IMR-90 (cell line): Measurements from ENCODE around the gene KLK8. TPM values are rescaled to one million over a fixed set of nuclear protein-coding genes. Genes with fewer than 3 reads are reported as not detected.

Source experiments
- ATAC-seq: fragments of 200-7000 bp; cut with Tn5 transposase; 2 replicates; pipeline ENCODE4 v1.9.1; 2020; ENCODE audit warnings: low read depth, mild to moderate bottlenecking, moderate library complexity
- BruUV-seq: library from RNA; stranded (reverse); fragments of 400-500 nt; replicated peaks from 2 replicates; lab custom pipeline; 2021; lab: Mats Ljungman, UMichigan
- CTCF ChIA-PET: fragments of 300-600 bp; formaldehyde crosslinking; extraction: SDS; loops from one replicate; lab custom pipeline; 2021; ENCODE audit warnings: antibody characterized with exemption; lab: Yijun Ruan, JAX
- POLR2A ChIA-PET: fragments of 300-600 bp; sonication (Branson Sonifier 250); formaldehyde crosslinking; loops from one replicate; lab custom pipeline; 2022; ENCODE audit warnings: antibody characterized with exemption; ENCODE audit not compliant: unreplicated experiment; lab: Charles Lee
- DNase-seq: peaks from one replicate; pipeline ENCODE4 v3.0.0; 2013
- H2AFZ ChIP-seq: replicated peaks from 2 replicates; pipeline ENCODE3; 2013; ENCODE audit warnings: low read length, mild to moderate bottlenecking; ENCODE audit not compliant: poor library complexity
- H2AK5ac ChIP-seq: 2 replicates; pipeline ENCODE4 v1.6.1; 2013; ENCODE audit warnings: low read depth, low read length, inconsistent platforms
- H2AK9ac ChIP-seq: replicated peaks from 2 replicates; pipeline ENCODE3; 2013; ENCODE audit warnings: mild to moderate bottlenecking, low read depth, low read length, moderate library complexity; ENCODE audit not compliant: poor library complexity
- H2BK120ac ChIP-seq: 2 replicates; pipeline ENCODE4 v1.6.1; 2013; ENCODE audit warnings: low read depth, low read length, inconsistent platforms
- H2BK15ac ChIP-seq: 3 replicates; pipeline ENCODE4 v1.6.1; 2013; ENCODE audit warnings: low read depth, low read length, inconsistent platforms
- H2BK20ac ChIP-seq: 2 replicates; pipeline ENCODE4 v1.6.1; 2013; ENCODE audit warnings: low read depth, mild to moderate bottlenecking, inconsistent platforms, low read length, moderate library complexity
- H2BK5ac ChIP-seq: 2 replicates; pipeline ENCODE4 v1.6.1; 2013; ENCODE audit warnings: mild to moderate bottlenecking, low read depth, low read length, inconsistent platforms; ENCODE audit not compliant: poor library complexity, severe bottlenecking
- H3K14ac ChIP-seq: replicated peaks from 2 replicates; pipeline ENCODE4 v1.6.1; 2013; ENCODE audit warnings: low read depth, low read length, inconsistent platforms
- H3K18ac ChIP-seq: 2 replicates; pipeline ENCODE4 v1.6.1; 2013; ENCODE audit warnings: low read depth, low read length, control low read depth
- H3K23ac ChIP-seq: 2 replicates; pipeline ENCODE4 v1.6.1; 2013; ENCODE audit warnings: low read depth, low read length, inconsistent platforms
- H3K27ac ChIP-seq: 2 replicates; pipeline ENCODE4 v1.5.1; 2013; ENCODE audit warnings: mild to moderate bottlenecking, control low read depth, low read length; ENCODE audit not compliant: insufficient read depth
- H3K27me3 ChIP-seq: 2 replicates; pipeline ENCODE4 v1.6.1; 2013; ENCODE audit warnings: low read length; ENCODE audit not compliant: control insufficient read depth, insufficient read depth
- H3K36me3 ChIP-seq: 2 replicates; pipeline ENCODE4 v1.6.1; 2013; ENCODE audit warnings: low read length, mixed read lengths; ENCODE audit not compliant: control insufficient read depth, insufficient read depth
- H3K4ac ChIP-seq: 2 replicates; pipeline ENCODE4 v1.6.1; 2013; ENCODE audit warnings: low read depth, low read length, inconsistent platforms
- H3K4me1 ChIP-seq: 2 replicates; pipeline ENCODE4 v1.6.1; 2013; ENCODE audit warnings: low read length, mixed read lengths; ENCODE audit not compliant: control insufficient read depth, insufficient read depth
- H3K4me2 ChIP-seq: 2 replicates; pipeline ENCODE4 v1.6.1; 2013; ENCODE audit warnings: low read depth, mild to moderate bottlenecking, control low read depth, low read length, moderate library complexity
- H3K4me3 ChIP-seq: 2 replicates; pipeline ENCODE4 v1.5.1; 2013; ENCODE audit warnings: low read depth, mild to moderate bottlenecking, control low read depth, low read length, moderate library complexity; ENCODE audit not compliant: insufficient read depth
- H3K56ac ChIP-seq: 2 replicates; pipeline ENCODE4 v1.6.1; 2013; ENCODE audit warnings: low read length, inconsistent platforms; ENCODE audit not compliant: insufficient read depth; ENCODE audit errors: extremely low read depth
- H3K79me1 ChIP-seq, 2 experiments: 2 replicates each; pipeline ENCODE4 v1.6.1; 2013; ENCODE audit warnings: low read length in 2 of 2, inconsistent platforms in 1 of 2, low read depth in 1 of 2
- H3K9ac ChIP-seq: 2 replicates; pipeline ENCODE4 v1.6.1; 2013; ENCODE audit warnings: low read depth, low read length, control low read depth
- H3K9me1 ChIP-seq: 2 replicates; pipeline ENCODE4 v1.6.1; 2013; ENCODE audit warnings: low read length, inconsistent platforms; ENCODE audit not compliant: insufficient read depth
- H3K9me3 ChIP-seq: 2 replicates; pipeline ENCODE4 v1.6.1; 2013; ENCODE audit warnings: low read length; ENCODE audit not compliant: control insufficient read depth, insufficient read depth
- H4K20me1 ChIP-seq: 2 replicates; pipeline ENCODE4 v1.6.1; 2013; ENCODE audit warnings: low read length, inconsistent platforms; ENCODE audit not compliant: insufficient read depth
- H4K5ac ChIP-seq: 2 replicates; pipeline ENCODE4 v1.6.1; 2013; ENCODE audit warnings: mild to moderate bottlenecking, low read depth, low read length, control low read depth
- H4K8ac ChIP-seq, 2 experiments: 2 replicates each; pipeline ENCODE4 v1.6.1; 2013; ENCODE audit warnings: low read depth in 2 of 2, low read length in 2 of 2, control low read depth in 1 of 2, inconsistent platforms in 1 of 2
- H4K91ac ChIP-seq: 2 replicates; pipeline ENCODE4 v1.6.1; 2013; ENCODE audit warnings: low read depth, low read length, inconsistent platforms; ENCODE audit not compliant: insufficient read depth
- CHD1 ChIP-seq: IDR thresholded peaks from 2 replicates; pipeline ENCODE4 v1.6.1; 2012; ENCODE audit warnings: low read depth, low read length, improper control_type of control experiment
- CTCF ChIP-seq: conservative IDR thresholded peaks from 2 replicates; pipeline ENCODE4 v1.5.1; 2012; ENCODE audit warnings: mild to moderate bottlenecking, low read depth, low read length, improper control_type of control experiment
- ELK1 ChIP-seq: fragments of 150-350 bp; IDR thresholded peaks from 2 replicates; pipeline ENCODE4 v1.6.1; 2016; ENCODE audit warnings: low read depth, mild to moderate bottlenecking, low read length, moderate library complexity, borderline replicate concordance
- FOS ChIP-seq: fragments of 150-350 bp; IDR thresholded peaks from 2 replicates; pipeline ENCODE4 v1.6.1; 2016; ENCODE audit warnings: low read depth, low read length
- MAFK ChIP-seq: IDR thresholded peaks from 2 replicates; pipeline ENCODE4 v1.6.1; 2012; ENCODE audit warnings: low read depth, low read length, improper control_type of control experiment
- MAZ ChIP-seq: IDR thresholded peaks from 2 replicates; pipeline ENCODE4 v1.6.1; 2012; ENCODE audit warnings: low read depth, mild to moderate bottlenecking, low read length, improper control_type of control experiment, moderate library complexity, borderline replicate concordance
- MXI1 ChIP-seq: IDR thresholded peaks from 2 replicates; pipeline ENCODE4 v1.6.1; 2012; ENCODE audit warnings: low read depth, mild to moderate bottlenecking, low read length, moderate library complexity, borderline replicate concordance
- NFE2L2 ChIP-seq: fragments of 150-350 bp; IDR thresholded peaks from 2 replicates; pipeline ENCODE4 v1.6.1; 2016; ENCODE audit warnings: low read depth, mild to moderate bottlenecking, low read length
- POLR2A ChIP-seq: IDR thresholded peaks from 2 replicates; pipeline ENCODE4 v1.6.1; 2012; ENCODE audit warnings: mild to moderate bottlenecking, low read depth, low read length
- RAD21 ChIP-seq: IDR thresholded peaks from 2 replicates; pipeline ENCODE4 v1.6.1; 2012; ENCODE audit warnings: low read length, improper control_type of control experiment
- RCOR1 ChIP-seq: IDR thresholded peaks from 2 replicates; pipeline ENCODE4 v1.6.1; 2012; ENCODE audit warnings: mild to moderate bottlenecking, low read length, improper control_type of control experiment; ENCODE audit not compliant: insufficient replicate concordance
- WGBS, 2 experiments: methylation state at CpG; one replicate each; pipeline versions ENCODE4 v1.1.5 to v1.1.7; 2013; ENCODE audit warnings: missing lambda C conversion rate in 2 of 2; ENCODE audit not compliant: insufficient read length in 1 of 2; ENCODE audit errors: extremely low coverage in 2 of 2; 5-methylcytosine and 5-hydroxymethylcytosine counted together
- dilution Hi-C: fragments of 300-500 bp; cut with HindIII; formaldehyde crosslinking; loops from one replicate; pipeline ENCODE4 v1.14.3; 2018; ENCODE audit warnings: low sequenced_read_pairs; ENCODE audit not compliant: unreplicated experiment
- in situ Hi-C: fragments of 300-500 bp; cut with MboI; formaldehyde crosslinking; loops from 3 replicates; pipeline ENCODE4 v1.14.3; 2019; ENCODE audit warnings: low sequenced_read_pairs, inconsistent platforms, mixed read lengths
- intact Hi-C: fragments of 100-400 bp; cut with micrococcal nuclease; formaldehyde crosslinking; loops from 2 replicates; pipeline ENCODE4 v1.10.0; 2022
- polyA plus RNA-seq, 3 experiments: library from polyadenylated mRNA; depleted of rRNA; stranded (reverse); fragments of >200 nt; gene quantifications; 2 replicates each; pipeline ENCODE4 v1.2.3, GENCODE V29; 2012; ENCODE audit warnings: low replicate concordance in 1 of 3
- total RNA-seq: library from RNA; depleted of rRNA; stranded (reverse); fragments of >200 nt; gene quantifications from 2 replicates; pipeline ENCODE4 v1.2.3, GENCODE V29; 2012

The KLK8 gene
- total and polyA plus RNA-seq, 2 of the 4 experiments (the other 2 are of a cell fraction), result not detected

- TF ChIP-seq CTCF, result peak; percentile 63
These were observed 19.7 kb upstream of the KLK8 start (continued) for GRCh38 chr19:51020988-51021651.

GRCh38 chr19:51019544-51019925, 18.1 kb upstream of the KLK8 start, which contains the start of gene KLK10:
KLK10 (minus strand) TSS chr19:51019709; CDS start chr19:51019130, 579 bp downstream.
- Histone ChIP-seq H3K4me1 (no peaks in the 10 kb centered on the region), H3K9me1 (no peaks in the 10 kb centered on the region), H3K79me1 (no peaks in the 10 kb centered on the region), H3K4ac (no peak within 1 kb of the TSS), H3K27me3 (peaks cover 19% of the 10 kb centered on the region), H2AK9ac (no peak within 1 kb of the TSS), H3K36me3 (no peaks in the 10 kb centered on the region), H3K14ac (no peak within 1 kb of the TSS), H2AK5ac (no peak within 1 kb of the TSS), H3K4me2 (peak within 1 kb of the TSS; percentile 40; the same call in 1 of the 2 replicates), H3K18ac (no peak within 1 kb of the TSS), H4K91ac (no peak within 1 kb of the TSS), H2AFZ (peak within 1 kb of the TSS; percentile 56), H3K9me3 (no peaks in the 10 kb centered on the region; the same call in 1 of the 2 replicates), H4K8ac (no peak within 1 kb of the TSS), H3K4me3 (peak within 1 kb of the TSS; percentile 4; the same call in 1 of the 2 replicates), H3K23ac (no peak within 1 kb of the TSS), H2BK120ac (no peak within 1 kb of the TSS), H3K56ac (no peak within 1 kb of the TSS), H3K27ac (no peak within 1 kb of the TSS), H4K20me1 (no peaks in the 10 kb centered on the region), H2BK20ac (no peak within 1 kb of the TSS), H4K5ac (no peak within 1 kb of the TSS), H2BK5ac (no peak within 1 kb of the TSS), H3K9ac (no peak within 1 kb of the TSS), H2BK15ac (no peak within 1 kb of the TSS)
- CTCF ChIA-PET, result interaction anchor here (0.5 kb wide), 1 partner anchor 45 kb away, joined by 7 read pairs; no protein-coding TSS in a partner anchor
- in situ Hi-C loops (no loop called here), dilution Hi-C loops (no loop called here), intact Hi-C loops (loop anchor here (10.0 kb wide), 1 partner anchor 665 kb away; no protein-coding TSS in a partner anchor)
- TF ChIP-seq POLR2A (no peak), MXI1 (no peak), FOS (no peak), RAD21 (no peak), ELK1 (no peak), MAZ (no peak), CTCF (no peak), CHD1 (no peak), NFE2L2 (no peak), MAFK (no peak), RCOR1 (no peak)
- POLR2A ChIA-PET, result no interaction called here
- no CpG with 5 or more reads among the region's 14 CpGs for WGBS, 2 experiments
- ATAC-seq (no peak), DNase-seq (no peak)
- no TSS peak for BruUV-seq
